BE2C (cell line): Measurements from ENCODE around the gene GPA33.

Experiments
- DNase-seq: peaks from one replicate; pipeline ENCODE4 v3.0.0-alpha.2; 2020
- H3K27me3 ChIP-seq: fragments of 250-450 bp; sonication (Bioruptor Pico); 2 replicates; pipeline ENCODE4 v1.5.1; 2020; ENCODE audit warnings: mild to moderate bottlenecking
- H3K36me3 ChIP-seq: fragments of 250-450 bp; sonication (Bioruptor Pico); 2 replicates; pipeline ENCODE4 v1.5.1; 2020; ENCODE audit warnings: mild to moderate bottlenecking
- H3K4me1 ChIP-seq: fragments of 250-450 bp; sonication (Bioruptor Pico); 2 replicates; pipeline ENCODE4 v1.5.1; 2020
- H3K4me3 ChIP-seq: 2 replicates; pipeline ENCODE4 v1.5.1; 2011; ENCODE audit warnings: low read depth, low read length
- H3K9me3 ChIP-seq: fragments of 250-450 bp; sonication (Bioruptor Pico); 2 replicates; pipeline ENCODE4 v1.5.1; 2020
- TF ChIP-seq, protein P1 (sequence below): IDR thresholded peaks from 2 replicates; pipeline ENCODE4 v1.5.1; 2012; ENCODE audit warnings: mild to moderate bottlenecking, low read depth, low read length

Gene GPA33

DNA sequence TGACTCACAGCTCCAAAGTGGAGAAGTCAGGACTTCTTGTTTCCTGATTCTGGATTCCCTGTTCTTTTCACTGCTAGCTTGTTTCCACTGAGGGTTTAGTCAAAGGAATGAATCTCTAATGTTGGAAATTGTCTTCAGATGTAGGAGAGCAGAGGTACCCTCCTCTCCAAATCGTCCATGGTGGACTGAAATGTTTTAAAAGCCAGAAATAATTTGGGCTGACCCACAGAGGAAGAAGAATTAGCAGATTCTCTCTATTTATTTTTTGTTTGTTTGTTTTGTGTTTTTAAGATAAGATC is 30.4 kb downstream of the GPA33 start:
- no peaks in the 10 kb centered on the region for H3K36me3 ChIP-seq
- H3K4me1 ChIP-seq, result no peaks in the 10 kb centered on the region
- H3K9me3 ChIP-seq, result no peaks in the 10 kb centered on the region
- TF ChIP-seq, protein P1, sequence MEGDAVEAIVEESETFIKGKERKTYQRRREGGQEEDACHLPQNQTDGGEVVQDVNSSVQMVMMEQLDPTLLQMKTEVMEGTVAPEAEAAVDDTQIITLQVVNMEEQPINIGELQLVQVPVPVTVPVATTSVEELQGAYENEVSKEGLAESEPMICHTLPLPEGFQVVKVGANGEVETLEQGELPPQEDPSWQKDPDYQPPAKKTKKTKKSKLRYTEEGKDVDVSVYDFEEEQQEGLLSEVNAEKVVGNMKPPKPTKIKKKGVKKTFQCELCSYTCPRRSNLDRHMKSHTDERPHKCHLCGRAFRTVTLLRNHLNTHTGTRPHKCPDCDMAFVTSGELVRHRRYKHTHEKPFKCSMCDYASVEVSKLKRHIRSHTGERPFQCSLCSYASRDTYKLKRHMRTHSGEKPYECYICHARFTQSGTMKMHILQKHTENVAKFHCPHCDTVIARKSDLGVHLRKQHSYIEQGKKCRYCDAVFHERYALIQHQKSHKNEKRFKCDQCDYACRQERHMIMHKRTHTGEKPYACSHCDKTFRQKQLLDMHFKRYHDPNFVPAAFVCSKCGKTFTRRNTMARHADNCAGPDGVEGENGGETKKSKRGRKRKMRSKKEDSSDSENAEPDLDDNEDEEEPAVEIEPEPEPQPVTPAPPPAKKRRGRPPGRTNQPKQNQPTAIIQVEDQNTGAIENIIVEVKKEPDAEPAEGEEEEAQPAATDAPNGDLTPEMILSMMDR, result no peak
- no peaks in the 10 kb centered on the region for H3K27me3 ChIP-seq
- H3K4me3 ChIP-seq, result no peak overlapping the region
- no peak for DNase-seq

DNA sequence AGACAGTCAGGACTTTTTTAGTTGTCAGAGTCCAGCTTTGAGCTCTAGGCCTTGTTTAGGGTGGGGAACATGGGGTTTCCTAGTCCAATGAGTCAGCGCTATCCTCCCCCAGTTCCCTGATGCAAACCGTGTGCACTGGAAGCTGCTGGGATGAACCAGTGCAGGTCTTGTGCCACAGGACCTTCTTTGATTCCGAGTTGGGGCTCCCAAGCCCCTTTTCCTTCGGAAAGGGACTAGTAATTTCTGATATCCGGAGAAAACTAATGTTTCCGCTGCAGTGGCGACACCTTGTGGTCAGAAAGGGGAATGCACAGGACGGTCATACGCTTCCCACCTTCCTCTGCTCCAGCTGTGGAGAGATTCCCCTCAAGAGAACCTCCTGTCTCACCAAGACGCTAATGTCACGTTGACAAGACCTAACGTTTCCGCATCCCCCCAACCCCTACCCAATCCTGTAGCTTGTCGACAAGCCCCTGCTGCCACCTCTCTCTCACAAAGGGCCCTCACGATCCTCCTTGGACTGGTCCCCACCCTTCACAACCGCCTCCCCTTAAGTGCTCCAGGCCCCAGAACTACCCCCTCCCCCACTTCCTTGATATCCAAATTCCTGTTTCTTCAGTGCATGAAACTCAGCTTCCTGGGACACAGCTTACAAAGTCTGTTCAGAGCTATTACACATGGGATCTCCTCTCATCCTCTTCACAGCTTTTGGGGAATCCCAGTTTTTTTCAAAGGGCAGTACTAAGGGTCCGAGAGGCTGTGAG is 30.9 kb downstream of the GPA33 start:
- peak; percentile 73 for DNase-seq
- no peaks in the 10 kb centered on the region for H3K4me1 ChIP-seq
- H3K4me3 ChIP-seq, result no peak overlapping the region
- no peaks in the 10 kb centered on the region for H3K9me3 ChIP-seq
- H3K36me3 ChIP-seq, result no peaks in the 10 kb centered on the region
- no peaks in the 10 kb centered on the region for H3K27me3 ChIP-seq
- TF ChIP-seq, protein P1, result peak; percentile 98

DNA sequence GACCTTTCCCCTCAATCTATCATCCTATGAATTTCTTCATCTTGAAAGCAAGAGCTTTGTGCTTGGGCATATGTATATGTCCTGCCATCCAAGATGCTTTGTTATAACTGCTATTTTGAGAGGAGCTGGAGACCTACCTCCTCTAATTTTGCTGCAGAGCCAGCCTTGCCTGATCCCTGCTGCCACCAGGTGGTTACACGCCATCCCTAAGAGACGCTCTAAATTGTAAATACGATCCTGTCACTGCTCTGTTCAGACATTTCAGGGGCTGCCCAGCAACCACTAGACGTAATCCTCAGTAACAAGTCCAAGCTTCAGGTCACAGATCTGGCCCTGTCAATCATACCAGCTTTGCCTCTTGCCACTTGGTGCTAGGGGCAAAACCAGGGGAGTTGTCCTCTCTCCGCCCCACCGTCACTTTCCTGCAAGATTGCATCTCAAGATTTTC is 32.9 kb downstream of the GPA33 start:
- no peaks in the 10 kb centered on the region for H3K27me3 ChIP-seq
- H3K9me3 ChIP-seq, result no peaks in the 10 kb centered on the region
- TF ChIP-seq, protein P1, result peak; percentile 65
- peak; percentile 42 for DNase-seq
- no peaks in the 10 kb centered on the region for H3K4me1 ChIP-seq
- no peak overlapping the region for H3K4me3 ChIP-seq
- no peaks in the 10 kb centered on the region for H3K36me3 ChIP-seq

DNA sequence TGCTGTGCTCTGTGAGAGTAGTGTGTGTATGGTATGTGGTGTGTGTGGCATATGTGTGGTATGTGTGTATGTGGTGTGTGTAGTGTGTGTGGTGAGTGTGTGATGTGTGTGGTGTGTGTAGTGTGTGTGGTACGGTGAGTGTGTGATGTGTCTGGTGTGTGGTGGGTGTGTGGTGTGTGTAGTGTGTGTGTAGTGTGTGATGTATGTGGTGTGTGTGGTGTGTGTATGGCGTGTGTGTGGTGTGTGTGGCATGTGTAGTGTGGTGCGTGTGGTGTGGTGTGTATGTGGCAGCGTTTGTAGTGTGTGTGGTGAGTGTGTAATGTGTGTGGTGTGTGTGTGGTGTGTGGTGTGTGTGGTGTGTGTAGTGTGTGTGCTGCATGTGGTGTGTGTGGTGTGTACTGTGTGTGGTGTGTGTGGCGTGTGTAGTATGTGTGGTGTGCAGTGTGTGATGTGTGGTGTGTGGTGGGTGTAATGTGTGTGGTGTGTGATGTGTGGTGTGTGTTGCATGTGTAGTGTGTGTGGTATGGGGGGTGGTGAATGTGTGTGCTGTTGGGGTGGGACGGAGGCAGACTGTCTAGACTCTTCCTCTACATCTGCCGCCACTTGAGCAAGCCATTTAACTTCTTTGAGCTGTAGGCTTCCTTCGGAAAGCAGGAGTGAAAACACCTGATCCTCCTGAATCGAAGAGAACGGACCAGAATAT is 33.5 kb downstream of the GPA33 start:
- TF ChIP-seq, protein P1, result no peak
- no peaks in the 10 kb centered on the region for H3K9me3 ChIP-seq
- H3K27me3 ChIP-seq, result no peaks in the 10 kb centered on the region
- no peak overlapping the region for H3K4me3 ChIP-seq
- no peak for DNase-seq
- H3K4me1 ChIP-seq, result no peaks in the 10 kb centered on the region
- no peaks in the 10 kb centered on the region for H3K36me3 ChIP-seq

DNA sequence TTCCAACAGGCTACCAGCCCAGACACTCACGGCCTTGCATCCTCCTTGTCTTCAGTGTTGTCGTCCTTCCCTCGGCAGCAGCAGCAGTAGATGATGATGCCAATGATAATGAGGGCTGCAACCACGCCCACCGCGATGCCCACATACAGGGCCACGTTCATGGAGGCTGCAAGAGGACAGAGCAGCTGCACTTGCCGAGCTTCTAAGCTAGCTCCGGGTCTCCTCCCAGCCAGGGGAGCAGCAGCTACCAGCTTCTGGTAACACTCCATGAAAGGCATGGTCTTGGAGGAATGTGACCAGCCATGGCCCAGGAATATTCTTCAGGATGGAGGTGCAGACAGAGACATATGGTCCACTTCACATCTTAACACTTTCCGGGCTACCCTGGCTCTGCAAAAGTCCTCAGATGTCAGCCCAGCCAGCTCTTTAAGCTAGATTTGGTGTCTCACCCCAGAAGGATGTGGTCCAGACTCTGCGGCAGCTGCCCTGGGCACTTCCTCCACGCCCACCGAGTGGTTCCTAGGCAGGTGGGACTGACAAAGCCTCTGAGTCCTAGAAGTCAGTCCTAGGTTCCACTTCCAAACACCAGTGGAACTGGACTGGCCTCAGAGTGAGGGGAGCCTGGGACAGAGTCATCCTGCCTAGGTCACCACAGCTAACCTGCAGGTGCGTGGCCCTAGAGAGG is 35.1 kb downstream of the GPA33 start:
- H3K9me3 ChIP-seq, result no peaks in the 10 kb centered on the region
- TF ChIP-seq, protein P1, result no peak
- H3K36me3 ChIP-seq, result no peaks in the 10 kb centered on the region
- no peaks in the 10 kb centered on the region for H3K27me3 ChIP-seq
- H3K4me3 ChIP-seq, result no peak overlapping the region
- no peaks in the 10 kb centered on the region for H3K4me1 ChIP-seq
- DNase-seq, result no peak
